Raji (cell line): ENCODE data around the gene PRDM8.

ENCODE experiments used
- POLR2A ChIP-seq: IDR thresholded peaks from 2 replicates; pipeline ENCODE4 v1.6.1; 2011; ENCODE audit warnings: low read depth, low read length, control low read depth; ENCODE audit not compliant: insufficient read depth

PRDM8 gene

GRCh38 chr4:80178964-80179363, 18.3 kb upstream of the PRDM8 start:
- TF ChIP-seq POLR2A: no peak

GRCh38 chr4:80179637-80180161, 17.6 kb upstream of the PRDM8 start:
- no peak for TF ChIP-seq POLR2A

DNA sequence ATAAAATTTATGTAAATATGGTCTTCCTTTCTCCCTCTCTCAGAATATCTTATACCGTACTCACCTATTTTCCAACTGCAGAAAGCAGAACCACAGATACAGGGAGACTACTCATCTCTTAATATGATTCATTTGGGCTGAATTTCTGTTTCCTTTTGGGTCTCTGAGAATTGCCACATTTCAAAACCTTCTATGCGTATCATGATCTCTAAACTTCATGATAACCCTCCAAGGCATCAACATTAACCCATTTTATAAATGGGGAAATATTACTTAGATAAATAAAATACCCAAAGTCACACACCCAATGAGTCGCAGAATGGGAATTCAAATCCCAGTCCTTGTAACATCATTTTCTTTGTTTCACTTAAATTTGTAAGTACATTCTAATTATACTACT, 16.6 kb upstream of the PRDM8 start:
- TF ChIP-seq POLR2A: no peak

GRCh38 chr4:80182237-80182866, 15.0 kb upstream of the PRDM8 start:
- TF ChIP-seq POLR2A: no peak

GRCh38 chr4:80183250-80184052, 13.9 kb upstream of the PRDM8 start:
- TF ChIP-seq POLR2A: no peak

GRCh38 chr4:80184053-80184824, 13.1 kb upstream of the PRDM8 start:
- TF ChIP-seq POLR2A: no peak

- TF ChIP-seq POLR2A: no peak
Measured at GRCh38 chr4:80184825-80185756, 12.2 kb upstream of the PRDM8 start.

- TF ChIP-seq POLR2A: no peak
Measured at GRCh38 chr4:80185787-80186548, 11.3 kb upstream of the PRDM8 start.

- no peak for TF ChIP-seq POLR2A
Measured at GRCh38 chr4:80186676-80187075, 10.6 kb upstream of the PRDM8 start.

DNA sequence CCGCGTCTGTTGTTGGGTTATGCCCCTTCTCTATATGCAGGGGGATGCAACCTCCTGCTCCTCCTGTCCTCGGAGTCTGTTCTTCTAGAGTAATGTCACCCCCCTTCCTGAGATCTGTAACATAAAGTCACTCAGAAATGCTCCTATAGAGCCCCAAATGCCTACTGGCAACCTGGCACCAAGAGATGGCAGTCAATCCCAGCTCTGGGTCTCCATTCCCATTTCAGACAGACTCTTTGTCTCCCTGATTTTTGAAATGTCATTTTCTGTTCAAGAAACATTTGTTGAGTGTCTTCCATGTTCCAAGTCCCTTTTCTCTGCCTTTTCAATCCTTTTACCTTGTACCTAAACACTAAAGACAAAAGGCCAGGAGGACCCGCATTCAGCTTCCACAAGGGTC, 9.6 kb upstream of the PRDM8 start:
- no peak for TF ChIP-seq POLR2A

GRCh38 chr4:80188457-80188800, 8.9 kb upstream of the PRDM8 start:
- TF ChIP-seq POLR2A: no peak

- no peak for TF ChIP-seq POLR2A
Measured at GRCh38 chr4:80188801-80189458, 8.4 kb upstream of the PRDM8 start.

GRCh38 chr4:80189581-80189955, 7.7 kb upstream of the PRDM8 start:
- TF ChIP-seq POLR2A: no peak

GRCh38 chr4:80189956-80190677, 7.2 kb upstream of the PRDM8 start:
- no peak for TF ChIP-seq POLR2A
